Measurements from ENCODE around the gene MAP6.

- TF ChIP-seq CTCF (CRISPR knock-in tag; IDR thresholded peaks at IDR 0.05) (no peak), FOXK2 (IDR thresholded peaks at IDR 0.05) (no peak)
These were observed 5.0 kb downstream of the MAP6 start for GRCh38 chr11:75663808-75664207.
